DMS79 treated with DMSO at 0.1 percent for 48 hours (cell line): ENCODE data around the gene SRGAP1.
"Not testable (repeated sequence)": the region's sequence is repeated elsewhere in the genome, so short reads cannot be mapped to it uniquely, and the experiment has no call there.

Experiments
- DNase-seq: peaks from one replicate; lab custom pipeline; 2025; lab: John Stamatoyannopoulos, UW

SRGAP1 gene

DNA sequence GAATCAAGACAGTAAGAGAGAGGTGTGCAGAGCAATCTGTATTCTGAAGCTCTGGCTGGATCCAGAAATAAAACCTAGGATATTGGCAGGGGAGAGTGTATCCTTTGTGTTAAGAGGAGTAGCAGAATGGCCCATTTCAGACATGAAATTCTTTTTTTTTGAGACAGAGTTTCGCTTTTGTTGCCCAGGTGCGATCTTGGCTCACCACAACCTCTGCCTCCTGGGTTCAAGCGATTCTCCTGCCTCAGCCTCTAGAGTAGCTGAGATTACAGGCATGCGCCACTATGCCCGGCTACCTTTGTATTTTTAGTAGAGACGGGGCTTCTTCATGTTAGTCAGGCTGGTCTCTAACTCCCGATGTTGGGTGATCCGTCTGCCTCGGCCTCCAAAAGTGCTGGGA is 6.1 kb upstream of the SRGAP1 start:
- no peak for DNase-seq

DNA sequence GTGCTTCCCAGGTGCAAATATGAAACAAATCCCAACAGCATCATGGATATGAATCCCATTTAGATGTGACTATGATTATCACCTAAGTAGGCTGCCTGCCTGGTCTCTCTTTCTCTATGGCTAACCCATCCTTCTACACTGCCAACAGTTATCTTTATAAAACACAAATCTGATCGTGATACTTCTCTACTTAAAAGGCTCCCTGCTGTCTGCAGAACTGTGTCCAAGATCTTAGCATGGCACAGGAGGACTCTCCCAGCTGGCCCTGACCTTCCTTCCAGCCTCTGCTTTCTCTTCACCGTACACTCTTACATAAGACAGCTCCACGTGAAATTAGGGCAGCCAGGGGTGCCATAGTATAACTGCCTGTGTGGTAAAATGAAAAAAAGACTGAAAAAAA is 3.5 kb upstream of the SRGAP1 start:
- no peak for DNase-seq

DNA sequence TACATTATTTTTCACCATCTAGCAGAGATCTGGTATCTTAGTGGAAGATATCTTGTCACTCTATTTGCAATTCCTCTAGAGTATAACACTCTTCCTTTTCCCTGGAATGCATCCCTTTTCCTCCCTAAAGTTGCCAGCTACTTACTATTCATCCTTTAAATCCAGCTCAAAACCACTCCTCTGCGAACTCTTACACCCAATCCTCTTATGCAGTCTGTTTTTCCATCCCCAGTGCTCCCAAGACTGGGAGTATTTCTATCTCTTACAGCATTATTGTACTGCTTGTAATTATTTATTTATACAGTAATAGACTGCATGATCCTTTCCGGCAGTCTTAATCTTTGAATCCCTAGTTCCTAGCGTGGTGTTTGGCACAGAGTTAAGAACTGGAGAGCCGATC is 2.9 kb upstream of the SRGAP1 start:
- no peak for DNase-seq

GRCh38 chr12:63842750-63843149 is 1.8 kb upstream of the SRGAP1 start:
- not testable (repeated sequence) for DNase-seq

DNA sequence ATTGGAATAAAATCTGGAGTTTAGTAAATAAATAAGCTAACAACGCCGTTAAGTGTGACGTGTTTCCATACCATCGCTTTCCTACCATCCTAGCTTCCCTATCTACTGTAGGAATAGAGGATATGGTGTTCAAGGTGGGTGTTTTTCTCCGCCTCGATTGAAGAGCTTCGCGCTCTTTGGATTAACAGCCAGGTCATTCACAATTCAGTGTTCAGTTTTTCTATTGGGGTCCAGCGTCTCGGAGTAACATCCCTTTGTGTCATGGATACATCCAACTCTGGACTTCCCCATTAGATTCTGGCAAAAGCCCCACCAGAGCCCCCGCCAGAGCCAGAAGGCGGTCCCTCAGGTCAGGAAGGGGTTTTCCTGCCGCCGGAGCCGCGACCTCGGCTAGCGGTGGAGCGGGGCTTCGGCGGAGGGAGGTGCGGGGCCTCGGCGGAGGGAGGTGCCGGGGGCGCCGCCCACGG is 1.2 kb upstream of the SRGAP1 start:
- no peak for DNase-seq

DNA sequence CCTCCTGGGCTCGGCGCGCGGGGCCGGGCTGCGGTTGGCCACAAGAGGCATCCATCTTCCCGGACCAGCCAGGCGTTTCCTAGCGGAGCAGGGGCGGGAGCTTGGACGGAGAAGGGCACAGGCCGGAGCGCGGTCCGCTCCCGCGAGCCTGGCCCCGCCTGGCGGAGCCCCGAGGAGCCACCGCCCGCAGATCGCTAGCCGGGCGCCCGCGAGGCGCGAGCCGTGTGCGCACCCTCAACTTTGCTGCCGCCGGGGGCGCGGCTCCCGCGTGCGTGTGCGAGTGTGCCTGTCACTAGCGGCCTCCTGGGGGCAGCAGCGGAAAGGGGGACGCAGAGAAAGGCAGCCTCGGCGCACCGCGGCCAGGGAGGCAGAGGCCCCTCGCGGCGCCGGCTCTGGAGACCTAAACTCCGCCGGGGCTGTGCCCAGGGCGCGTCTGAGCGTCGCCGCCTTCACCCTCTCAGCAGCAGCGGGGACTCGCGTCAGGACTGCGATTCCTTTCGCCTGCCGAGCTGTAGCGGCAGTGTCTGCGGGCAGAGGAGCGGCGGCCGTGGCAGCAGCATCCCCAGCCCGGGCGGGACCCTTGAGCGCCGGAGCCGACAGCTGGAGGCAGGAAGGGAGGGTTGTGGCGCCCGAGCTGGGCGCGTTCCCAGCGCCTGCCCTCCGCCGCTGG is 644 bp upstream of the SRGAP1 start:
- DNase-seq: peak; percentile 46

DNA sequence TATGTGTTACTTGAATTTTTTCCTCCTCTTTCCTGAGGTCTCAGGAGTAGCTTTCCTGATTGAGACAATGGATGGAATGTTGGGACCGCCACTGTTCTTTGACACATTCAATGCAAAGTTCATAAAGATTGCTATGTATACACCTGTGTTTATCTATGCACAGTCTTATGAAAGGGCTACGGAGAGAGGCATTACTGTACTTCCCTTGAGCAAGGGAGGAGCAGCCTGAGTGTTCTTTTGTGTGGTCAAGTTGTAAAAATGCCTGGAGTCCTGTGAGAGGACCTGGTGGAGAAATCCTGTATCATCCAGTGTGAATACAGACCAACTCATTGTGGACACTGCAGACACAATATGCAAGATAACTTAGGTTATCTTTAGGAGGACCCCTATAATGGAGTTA is 1.2 kb downstream of the SRGAP1 start:
- DNase-seq: peak; percentile 44

DNA sequence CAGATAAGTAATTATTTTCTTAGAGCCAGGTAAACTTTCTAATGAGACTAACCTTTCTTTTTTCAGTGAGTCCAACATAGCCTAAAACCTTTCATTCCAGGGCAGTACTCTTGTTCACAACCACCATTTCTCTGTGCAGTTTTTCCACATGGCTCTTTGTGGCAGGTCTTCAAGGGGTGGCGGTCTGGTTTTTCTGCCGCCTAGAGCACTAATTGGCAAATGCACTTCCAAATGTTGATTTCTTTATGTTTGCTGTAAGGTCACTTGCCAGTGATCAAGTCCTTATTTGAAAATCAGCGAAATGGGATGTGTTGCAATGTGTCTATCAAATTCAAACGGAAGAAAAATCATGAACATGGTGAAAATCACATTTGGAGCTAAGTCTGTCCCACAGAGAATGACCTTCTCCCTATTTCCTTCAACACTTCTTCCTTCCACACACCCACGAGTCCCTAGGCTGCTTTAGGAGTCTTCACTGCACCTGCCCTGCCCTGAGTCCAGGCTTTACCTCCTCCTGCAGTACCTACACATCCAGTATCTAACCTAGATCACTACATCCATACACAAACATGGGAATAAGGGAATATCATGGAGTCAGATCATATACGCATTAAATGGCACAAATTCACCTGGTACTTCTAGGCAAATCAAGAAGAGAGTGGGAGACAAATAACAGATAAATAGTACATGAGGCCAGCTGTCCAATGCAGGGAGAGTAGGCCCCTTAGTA is 1.9 kb downstream of the SRGAP1 start:
- DNase-seq: no peak

DNA sequence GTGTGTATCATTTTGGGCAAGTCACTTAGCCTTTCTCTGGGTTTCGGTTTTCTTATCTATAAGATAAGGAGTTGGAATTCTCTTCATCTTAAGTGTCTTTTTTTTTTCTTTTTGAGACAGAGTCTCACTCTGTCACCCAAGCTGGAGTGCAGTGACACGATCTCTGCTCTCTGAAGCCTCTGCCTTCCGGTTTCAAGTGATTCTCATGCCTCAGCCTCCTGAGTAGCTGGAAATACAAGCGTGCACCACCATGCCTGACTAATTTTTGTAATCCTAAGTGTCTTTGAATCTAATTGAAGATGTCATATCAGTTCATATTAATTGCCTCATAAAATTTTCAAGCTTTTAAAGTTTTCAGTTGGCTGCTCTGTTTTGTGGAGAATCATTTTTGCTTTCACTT is 4.0 kb downstream of the SRGAP1 start:
- peak; percentile 9 for DNase-seq

DNA sequence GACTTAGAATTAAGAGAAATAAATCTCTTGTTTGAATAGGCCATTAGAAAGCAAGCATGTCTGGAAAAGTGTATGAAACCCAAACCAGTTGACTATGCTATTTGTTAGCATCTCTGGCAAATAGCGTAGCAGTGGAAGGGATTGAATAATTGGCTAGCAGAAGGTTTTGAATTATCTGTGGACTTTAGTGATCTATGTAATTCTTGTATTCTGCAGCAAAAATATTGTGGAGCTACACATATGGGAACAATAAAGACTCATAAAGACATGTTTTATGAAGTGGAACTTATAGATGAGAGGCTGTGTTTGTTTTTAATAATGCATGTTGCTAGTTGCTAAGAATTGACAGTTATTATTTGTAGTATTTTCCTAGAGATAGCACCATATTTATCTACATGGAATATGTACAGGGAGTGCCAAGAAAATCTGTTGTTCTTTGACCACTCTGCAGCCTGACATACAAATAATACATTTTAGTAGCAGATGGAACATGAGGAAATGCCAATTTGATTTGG is 4.7 kb downstream of the SRGAP1 start:
- DNase-seq: no peak

- DNase-seq: no peak
Observed at GRCh38 chr12:63849641-63850040, 5.1 kb downstream of the SRGAP1 start.

GRCh38 chr12:63853978-63854377 is 9.5 kb downstream of the SRGAP1 start:
- no peak for DNase-seq

DNA sequence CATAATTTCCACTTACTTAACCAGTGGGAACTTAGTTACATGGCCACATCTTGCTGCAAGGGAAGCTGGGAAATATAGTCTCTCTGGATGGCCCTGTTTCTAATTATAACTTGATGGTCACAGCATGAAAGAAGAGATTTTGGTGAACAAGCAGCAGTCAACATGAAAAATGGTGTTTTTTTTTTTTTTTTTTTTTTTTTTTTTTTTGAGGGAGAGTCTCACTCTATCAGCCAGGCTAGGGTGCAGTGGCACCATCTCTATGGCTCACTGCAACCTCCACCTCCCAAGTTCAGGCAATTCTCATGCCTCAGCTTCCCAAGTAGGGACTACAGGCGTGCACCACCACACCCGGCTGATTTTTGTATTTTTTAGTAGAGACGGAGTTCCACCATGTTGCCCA is 10.8 kb downstream of the SRGAP1 start:
- DNase-seq: no peak

GRCh38 chr12:63857771-63858670 is 13.5 kb downstream of the SRGAP1 start:
- no peak for DNase-seq

- DNase-seq: not testable (repeated sequence)
Observed at GRCh38 chr12:63859880-63860279, 15.4 kb downstream of the SRGAP1 start.

GRCh38 chr12:63862187-63862968 is 17.9 kb downstream of the SRGAP1 start:
- DNase-seq: no peak

DNA sequence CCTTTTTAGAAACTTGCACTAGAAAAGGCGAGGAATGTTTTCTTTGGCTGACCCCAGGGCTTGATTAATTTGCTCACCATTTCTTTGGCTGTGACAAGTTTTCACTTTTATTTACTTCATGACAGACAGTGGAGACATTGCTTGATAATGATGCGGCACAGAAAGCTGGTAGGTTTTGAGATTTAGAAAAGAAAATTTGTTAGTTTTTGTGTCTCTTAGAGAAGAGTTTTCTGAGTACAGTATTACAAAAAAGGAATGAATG is 18.4 kb downstream of the SRGAP1 start:
- DNase-seq: no peak

GRCh38 chr12:63863658-63864453 is 19.4 kb downstream of the SRGAP1 start:
- DNase-seq: no peak

- no peak for DNase-seq
Observed at GRCh38 chr12:63864454-63864706, 19.9 kb downstream of the SRGAP1 start.

DNA sequence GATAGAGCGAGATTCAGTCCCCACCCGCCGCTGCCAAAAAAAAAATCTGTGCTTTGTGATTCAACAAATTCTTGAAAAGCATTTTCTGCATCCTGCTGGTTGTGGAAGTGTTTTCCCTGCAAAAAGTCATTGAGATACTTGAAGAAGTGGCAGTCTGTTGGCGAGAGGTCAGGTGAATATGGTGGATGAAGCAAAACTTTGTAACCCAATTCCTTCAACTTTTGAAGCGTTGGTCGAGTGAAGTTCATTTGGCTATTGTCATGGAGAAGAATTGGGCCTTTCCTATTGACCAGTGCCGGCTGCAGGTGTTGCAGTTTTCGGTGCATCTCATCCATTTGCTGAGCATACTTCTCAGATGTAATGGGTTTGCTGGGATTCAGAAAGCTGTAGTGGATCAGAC is 20.9 kb downstream of the SRGAP1 start:
- no peak for DNase-seq

DNA sequence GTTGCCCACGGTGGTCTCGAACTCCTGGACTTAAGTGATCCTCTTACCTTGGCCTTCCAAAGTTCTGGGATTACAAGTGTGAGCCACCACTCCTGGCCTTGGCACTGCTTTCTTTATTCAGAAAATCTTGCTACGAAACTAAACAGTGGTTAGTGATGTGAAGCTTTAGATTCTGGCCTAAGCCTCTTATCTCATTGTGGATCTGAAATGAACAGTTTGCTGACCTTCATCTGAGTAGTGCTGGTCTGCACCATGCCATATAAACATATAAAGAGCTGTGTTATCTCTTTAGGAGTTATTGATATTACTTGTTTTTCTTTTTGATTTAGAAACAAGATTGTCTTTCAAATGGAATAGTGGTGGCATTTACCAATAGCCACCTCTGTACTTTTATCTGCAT is 22.6 kb downstream of the SRGAP1 start:
- DNase-seq: no peak
